GM21529 (cell line): Measurements from ENCODE around the gene MPC2.
"Not testable (repeated sequence)": the region's sequence is repeated elsewhere in the genome, so short reads cannot be mapped to it uniquely, and the experiment has no call there.

Experiments
- ATAC-seq: cut with Tn5 transposase; IDR thresholded peaks from one replicate; pipeline ENCODE4 v1.9.1; 2021; ENCODE audit not compliant: unreplicated experiment

Gene MPC2

DNA sequence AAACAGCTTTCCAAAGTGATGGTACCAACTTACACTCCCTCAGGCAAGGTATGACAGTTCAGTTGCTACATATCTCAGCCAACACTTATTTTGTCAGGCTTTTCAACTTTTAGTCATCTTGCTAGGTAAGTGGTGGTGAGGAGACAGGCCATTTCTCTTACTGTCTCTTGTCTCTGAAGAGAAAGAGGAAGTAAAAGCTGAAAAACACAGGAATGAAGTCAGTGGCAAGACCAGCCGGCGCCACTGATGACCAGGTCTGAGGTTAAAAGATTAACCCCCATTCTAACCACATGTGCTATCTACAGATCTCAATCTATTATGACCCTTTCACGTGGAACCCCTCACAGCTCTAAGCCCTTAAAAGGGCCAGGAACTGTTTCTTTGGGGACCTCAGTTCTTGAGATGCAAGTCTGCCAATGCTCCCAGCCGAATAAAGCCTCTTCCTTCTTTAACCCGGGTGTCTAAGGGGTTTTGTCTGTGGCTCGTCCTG is 27.1 kb downstream of the MPC2 start:
- ATAC-seq, result no peak

DNA sequence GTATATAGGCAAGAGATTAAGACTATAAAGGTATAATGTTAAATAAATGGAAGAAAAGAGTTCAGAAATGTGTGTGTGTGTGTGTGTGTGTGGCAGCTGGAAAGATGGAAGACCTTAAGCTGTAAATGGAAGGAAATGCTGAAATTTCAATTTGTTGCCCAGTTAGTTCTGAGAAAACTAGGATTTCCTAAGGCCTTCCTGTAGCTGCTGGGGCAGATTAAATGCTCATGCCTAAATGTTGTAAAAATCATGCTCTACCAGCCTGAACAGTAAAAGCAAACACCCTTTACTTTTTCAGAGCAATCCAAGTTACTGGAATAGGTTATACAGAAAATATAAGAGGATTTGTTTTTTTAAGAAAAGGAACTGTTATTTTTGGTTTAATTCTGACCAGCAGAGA is 31.2 kb downstream of the MPC2 start:
- no peak for ATAC-seq

DNA sequence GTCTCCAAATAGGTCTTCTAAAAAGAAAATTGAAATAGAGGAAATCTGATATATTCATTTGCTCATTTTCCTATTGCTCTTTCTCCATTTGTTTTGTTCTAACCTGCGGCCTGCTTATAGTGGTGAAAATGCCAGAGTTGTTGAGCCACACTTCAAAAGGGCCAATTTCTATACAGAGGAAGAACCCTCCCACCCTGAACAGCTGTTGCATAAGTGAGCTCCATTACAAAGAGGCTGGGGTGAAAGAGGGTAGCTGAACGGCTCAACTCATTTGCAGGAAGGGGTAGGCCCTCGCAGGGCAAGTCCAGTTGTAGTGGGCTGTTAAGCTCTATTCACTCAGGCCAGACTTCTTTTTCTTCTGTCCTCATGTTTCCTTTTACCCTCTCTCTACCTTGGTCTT is 31.7 kb downstream of the MPC2 start:
- ATAC-seq, result no peak

DNA sequence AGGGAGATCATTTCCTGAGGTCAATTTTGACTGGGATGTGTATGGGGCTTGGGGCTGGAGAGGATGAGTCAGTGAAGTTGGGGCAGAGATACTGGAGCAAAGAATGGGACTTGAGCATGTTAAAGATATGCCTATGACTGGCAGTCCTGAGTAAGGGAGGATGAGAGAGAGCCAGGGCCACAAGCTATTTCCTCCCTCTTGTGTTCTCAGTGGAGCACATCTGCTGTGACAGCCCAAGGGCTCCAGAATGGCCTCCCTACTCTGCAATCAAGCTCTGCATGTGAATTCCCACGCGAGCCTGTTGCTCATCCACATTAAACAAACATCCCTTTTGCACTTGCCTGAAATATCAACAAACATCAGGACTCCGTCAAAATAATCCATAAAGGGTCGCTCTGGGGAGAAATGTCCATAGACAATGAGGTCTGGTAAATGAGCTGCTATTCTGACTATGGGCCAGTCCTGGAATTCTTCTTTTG is 32.2 kb downstream of the MPC2 start:
- no peak for ATAC-seq

DNA sequence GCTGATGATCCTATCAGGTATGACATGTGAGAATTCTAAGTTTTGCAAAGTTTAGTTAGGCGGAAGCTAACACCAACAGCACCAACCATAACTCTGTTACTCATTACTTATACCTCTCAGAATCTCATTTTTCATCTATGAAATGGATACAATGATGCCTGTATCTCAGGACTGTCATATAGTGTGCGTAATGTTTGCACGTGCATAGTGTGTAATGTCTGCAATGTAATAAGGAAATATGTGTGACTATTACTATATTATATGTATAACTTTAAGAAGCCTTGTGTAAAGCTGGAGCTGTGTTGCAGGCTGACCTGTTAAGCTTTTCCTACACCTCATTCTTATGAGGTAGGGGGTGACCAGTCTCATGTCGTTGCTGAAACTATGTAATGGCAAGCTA is 36.0 kb downstream of the MPC2 start:
- no peak for ATAC-seq

DNA sequence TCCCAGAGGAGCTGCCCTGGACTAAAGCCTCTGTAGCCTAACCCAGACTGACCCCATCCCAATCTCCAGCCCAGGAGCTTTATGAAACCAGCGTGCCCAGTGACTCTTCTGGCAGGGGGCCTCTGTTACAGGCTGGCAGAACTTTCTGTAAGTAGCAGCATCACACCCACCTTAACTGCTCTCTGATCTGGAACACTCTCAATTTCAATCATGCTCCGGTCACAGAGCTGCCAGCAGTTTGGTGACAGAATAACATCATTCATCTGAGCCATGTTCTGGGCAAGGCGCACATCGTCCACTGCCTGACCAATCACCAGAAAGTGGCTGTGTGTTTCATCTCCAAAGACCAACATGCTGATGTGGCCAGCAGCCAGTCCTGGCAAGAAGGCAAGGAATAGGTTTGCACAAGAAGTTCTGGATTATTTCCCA is 37.6 kb downstream of the MPC2 start:
- peak; percentile 94 for ATAC-seq

DNA sequence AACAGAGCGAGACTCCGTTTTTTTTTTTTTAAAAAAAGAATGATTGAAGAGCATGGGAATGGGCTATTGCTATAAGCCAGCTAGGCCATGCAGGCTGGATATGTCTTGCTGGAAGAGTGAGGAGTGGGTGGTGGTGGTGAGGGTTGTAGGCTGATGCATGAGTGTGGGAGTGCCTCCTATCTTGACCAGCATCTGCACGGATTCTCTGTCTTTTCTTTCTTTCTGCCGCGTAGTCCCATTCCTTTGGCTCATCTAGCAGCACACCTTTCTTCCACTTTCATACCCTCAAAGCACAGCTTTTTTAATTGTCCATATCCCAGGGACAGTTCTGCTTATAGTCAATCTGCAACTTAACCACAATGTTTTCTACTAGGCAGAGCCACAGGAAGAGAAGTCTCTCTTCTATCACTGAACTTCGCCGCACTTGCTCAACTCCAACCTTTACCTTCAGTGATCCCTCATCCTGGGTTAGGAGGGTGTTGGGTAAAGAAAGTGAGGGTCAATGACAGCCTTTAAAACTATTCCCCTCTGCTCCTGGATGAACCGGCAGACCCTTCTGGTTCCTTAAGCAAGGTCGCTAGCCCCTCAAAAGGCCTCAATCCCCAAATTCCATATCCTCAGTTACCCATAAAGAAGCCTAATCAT is 38.2 kb downstream of the MPC2 start:
- no peak for ATAC-seq

DNA sequence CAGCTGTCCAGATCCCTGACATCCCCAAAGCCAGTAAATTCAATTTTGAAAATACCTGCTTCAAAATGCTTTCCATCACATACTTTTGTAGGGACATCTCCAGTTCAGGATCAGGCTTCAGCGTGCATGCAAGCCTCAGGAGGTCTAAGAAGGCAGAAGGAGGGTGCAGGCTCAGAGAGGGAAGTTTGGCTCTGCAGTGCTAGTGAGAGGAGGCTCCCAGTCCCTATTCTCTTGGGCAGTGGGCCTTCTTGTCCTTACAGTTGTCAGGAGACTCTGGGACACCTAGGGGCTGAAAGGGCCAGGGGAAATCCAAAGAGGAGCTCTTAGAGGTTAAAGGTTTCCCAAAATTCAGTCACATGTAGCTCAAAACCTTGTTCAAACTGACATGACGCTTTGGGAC is 43.1 kb downstream of the MPC2 start:
- no peak for ATAC-seq

DNA sequence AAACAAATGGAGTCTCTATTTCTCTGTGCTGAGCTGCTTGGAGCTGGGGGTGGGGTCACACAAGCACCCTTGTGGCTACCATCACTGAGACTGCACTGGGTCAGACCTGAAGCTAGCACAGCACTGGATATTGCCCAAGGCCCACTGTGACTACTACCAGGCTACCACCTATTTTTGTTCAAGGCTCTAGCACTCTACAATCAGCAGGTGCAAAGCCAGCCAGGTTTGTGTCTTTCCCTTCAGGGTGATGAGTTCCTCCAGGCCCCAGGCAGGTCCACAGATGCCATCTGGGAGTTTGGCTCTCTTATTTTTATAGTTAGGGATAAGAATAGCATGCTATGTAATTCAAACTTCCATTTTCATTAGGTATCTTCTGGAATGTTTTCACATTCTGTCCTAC is 46.5 kb downstream of the MPC2 start:
- ATAC-seq, result no peak

DNA sequence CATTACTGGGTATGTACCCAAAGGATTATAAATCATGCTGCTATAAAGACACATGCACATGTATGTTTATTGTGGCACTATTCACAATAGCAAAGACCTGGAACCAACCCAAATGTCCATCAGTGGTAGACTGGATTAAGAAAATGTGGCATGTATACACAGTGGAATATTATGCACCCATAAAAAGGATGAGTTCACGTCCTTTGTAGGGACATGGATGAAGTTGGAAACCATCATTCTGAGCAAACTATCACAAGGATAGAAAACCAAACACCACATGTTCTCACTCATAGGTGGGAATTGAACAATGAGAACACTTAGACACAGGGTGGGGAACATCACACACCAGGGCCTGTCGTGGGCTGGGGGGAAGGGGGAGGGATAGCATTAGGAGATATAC is 49.7 kb downstream of the MPC2 start:
- not testable (repeated sequence) for ATAC-seq

DNA sequence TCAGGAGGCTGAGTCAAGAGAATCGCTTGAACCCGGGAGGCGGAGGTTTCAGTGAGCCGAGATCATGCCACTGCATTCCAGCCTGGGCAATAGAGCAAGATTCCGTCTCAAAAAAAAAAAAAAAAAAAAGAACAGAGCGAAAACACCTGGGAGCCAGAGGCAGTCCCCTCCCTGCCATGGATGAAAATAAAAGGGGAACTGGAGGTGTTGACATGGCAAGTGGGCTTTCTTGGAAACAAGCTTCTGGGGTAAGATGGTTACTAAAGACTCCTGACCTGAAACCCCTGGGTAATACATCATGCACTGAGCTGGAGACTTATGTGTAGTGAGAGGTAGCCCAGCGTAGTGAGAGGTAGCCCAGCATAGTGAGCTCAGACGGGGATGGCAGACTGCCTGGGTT is 54.5 kb downstream of the MPC2 start:
- no peak for ATAC-seq

DNA sequence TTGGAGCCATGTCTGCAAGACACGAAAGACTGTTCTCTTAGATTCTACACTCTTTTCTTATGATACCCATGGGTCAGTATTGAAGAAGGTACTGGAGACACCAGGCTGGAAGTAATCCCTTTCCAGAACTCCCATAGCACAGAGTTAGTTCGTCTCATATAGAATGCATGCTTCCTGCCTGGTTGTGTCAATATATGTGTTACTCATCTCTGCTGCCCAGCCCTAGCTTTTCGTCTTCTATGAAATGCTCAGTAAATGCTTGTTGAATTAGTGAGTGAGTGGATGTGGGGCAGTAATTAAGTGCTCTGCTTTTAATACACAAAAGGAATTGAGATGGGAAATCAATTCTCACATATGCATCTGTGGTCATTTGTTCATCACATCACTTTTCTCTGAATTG is 55.1 kb downstream of the MPC2 start:
- no peak for ATAC-seq

DNA sequence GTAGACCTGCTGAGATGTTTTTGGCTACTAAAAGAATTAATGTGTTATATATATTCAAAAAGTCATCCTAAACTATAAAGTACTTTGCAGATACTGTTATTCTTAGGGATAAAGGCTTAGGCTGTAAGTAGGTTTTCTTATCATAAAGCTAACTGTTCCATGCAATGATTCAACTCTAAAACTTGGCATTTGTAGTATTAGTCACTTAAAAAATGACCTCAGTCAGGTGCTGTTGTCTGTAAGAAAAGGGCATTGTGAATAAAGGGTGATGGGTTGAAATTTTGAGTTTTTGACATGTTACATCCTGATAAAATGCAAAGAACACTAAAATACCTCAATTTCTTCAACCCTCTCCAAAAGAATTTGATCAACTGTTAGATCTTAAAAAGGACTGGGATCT is 55.8 kb downstream of the MPC2 start:
- no peak for ATAC-seq

DNA sequence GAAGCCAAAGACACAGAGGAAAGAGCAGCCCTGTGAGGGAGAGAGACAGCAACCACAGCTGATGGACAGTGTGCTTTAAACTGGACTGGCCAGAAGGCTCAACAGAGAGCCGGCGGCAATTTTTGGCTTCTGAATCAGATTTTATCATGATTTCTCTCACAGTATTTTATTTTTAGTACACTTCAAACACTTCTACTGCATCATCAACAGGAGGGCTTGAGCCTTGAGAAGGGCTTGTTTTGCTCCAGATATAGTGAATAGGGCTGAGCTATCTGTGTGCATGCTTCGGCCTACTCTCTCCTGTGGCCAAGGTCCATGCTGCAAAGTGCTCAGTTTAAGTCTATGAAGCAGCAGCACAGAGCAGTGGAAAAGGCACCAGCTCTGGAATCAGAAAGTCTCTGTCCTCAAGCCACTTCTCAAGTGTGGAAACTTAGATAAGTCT is 56.3 kb downstream of the MPC2 start:
- no peak for ATAC-seq

DNA sequence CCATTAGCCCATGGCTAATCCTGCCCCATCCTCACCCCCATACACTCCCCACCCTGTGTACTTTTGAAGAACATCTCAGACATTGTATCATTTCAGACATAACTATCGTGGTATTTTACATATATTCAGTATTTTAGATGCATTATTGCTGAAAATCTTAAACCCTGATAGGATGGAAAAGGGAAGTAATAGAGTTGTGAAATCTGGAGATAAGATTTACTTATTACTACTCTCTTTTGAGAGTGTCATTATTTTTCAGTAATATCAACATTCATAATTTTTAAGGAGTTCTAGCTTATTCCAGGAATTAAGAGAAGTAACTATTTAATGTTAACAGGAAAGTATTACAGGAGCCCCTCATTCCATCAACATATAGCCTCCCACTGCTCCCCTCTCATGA is 57.4 kb downstream of the MPC2 start:
- ATAC-seq, result no peak

DNA sequence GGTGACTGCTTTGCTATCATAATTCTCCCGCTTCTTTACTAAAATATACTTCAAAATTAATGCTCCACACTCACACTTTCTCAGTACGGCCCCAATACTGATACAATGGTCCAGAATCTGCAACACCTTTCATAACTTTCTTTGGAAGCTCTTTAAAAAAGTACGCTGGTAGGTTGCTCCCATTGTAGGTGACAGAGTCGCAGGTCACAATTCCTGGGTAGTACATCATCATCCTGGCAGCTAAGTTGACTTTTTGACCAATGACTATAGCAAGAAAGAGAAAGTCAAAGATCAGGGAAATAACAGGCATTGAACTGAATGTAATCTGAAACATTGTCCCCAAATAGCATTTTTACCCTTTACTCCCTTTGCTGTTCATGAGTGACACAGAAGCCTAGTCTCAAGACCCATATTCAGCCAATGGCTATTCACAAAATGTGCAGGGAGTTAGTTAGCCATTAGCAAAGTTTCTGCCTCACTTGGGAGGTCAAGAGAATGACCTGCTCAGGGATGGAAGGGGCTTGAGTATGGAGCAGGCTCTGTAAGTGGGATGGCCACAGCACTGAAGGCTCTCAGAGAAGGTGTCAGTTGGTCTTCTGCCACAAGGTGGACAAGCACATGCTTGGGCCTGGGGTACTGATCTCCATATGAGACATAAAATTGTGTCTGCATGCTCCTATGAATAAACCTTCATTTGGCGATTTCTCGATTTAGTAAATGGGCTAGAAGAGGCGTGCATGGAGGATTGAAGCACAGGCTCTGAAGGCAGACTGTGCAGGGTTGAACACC is 58.3 kb downstream of the MPC2 start:
- ATAC-seq, result no peak

DNA sequence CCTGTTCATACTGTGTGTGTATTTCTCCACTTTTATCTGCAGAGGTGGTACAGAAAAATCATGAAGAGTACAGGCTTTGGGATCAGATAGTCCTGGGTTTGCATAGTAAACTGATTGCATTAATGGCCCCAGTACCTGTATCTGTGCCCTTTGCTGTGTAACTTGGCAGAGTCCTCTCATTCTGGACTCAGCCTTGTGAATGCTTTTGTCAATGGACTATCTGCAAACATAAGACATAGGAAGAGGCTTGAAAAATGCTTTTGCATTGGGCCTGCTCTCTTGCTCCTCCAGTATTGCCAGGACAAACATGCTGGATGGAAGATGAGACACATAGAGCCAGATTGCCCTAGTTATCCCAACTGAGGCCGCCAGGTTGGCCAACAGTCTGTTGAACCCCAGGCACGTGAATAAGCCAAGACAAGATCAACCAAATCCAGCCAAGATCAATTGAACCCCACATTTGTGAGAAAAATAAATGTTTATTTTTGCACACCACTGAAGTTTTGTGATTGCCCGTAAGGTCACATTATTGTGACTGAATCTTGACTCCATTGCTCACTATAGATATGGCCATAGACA is 60.2 kb downstream of the MPC2 start:
- no peak for ATAC-seq

DNA sequence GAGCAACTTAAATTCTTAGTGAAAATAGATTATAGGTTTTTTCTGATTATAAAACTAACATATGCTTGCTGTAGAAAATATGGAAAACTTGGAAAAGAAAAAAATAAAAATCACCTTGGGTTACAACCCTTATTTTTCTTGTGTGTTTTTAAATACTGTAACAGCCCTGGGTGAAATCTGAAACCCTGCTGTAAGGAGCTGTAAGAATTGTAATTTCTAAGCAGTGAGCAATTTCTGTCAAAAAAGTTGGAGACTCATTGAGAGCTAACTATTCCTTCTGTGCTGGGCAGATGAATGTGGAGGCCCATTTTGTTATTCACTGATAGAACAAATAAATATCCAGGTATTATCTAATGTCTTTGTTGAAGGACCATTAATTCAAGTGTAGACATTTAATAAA is 65.5 kb downstream of the MPC2 start:
- ATAC-seq, result no peak

DNA sequence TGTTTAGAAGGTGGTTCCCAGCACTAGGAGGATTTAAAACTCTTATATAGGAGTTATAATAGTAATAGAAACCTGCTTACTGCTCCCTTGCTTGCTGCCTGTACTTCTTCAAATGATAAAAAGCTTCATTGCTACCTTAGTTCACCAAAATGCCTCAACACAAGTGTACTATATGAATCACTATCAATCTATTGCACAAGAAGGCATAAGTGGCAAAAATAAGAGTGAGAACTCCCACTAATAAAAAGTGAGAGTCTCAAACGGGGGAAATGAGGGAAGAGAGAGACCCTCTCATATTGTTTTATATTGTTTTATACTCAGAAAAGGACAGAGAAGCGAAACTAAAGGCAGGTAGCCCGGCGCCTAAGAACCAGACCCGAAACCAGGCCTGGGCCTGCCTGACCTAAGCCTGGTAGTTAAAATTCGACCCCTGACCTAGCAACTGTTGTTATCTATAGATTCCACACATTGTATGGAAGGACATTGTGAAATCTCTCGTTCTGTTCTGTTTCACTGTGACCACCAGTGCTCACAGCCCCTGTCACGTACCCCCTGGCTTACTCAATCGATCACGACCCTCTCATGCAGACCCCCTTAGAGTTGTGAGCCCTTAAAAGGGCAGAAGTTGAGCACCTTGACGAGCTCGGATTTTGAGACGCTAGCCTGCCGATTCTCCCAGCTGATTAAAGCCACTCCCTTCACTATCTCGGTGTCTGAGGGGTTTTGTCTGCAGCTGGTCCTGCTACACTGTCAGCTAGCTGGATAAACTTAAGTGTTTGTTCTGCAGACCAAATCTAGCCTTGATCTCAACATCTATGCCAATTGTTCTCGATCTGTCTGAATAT is 67.5 kb downstream of the MPC2 start:
- ATAC-seq, result not testable (repeated sequence)

DNA sequence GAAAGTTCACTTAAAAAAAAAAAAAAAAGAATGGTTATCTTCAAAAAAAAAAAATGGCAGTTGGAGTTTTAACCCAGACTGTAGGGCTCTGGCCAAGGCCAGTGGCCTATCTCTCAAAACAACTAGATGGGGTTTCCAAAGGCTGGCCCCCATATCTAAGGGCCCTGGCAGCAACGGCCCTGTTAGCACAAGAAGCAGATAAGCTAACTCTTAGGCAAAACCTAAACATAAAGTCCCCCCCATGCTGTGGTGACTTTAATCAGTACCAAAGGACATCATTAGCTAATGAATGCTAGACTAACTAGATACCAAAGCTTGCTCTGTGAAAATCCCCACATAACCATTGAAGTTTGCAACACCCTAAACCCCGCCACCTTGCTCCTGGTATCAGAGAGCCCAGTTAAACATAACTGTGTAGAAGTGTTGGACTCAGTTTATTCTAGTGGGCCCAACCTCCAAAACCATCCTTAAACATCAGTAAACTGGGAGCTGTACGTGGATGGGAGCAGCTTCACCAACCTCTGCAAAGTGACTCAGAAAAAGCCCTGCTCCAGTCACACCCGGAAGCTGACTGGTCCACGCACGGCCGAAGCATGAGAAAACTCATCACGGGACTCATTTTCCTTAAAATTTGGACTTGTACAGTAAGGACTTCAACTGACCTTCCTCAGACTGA is 70.0 kb downstream of the MPC2 start:
- ATAC-seq, result not testable (repeated sequence)
